Nephron (organoid): Measurements from ENCODE around the gene TUBGCP2.
A peak's percentile ranks its signal among the peaks of the same experiment; 100 is the strongest.
"Not testable (repeated sequence)": the region's sequence is repeated elsewhere in the genome, so short reads cannot be mapped to it uniquely, and the experiment has no call there.

Experiments used
- H3K27ac Mint-ChIP-seq, 3 experiments: 2 replicates each; pipeline ENCODE4 v1.8.0; 2020; ENCODE audit warnings: mixed read lengths in 3 of 3, mild to moderate bottlenecking in 2 of 3, moderate library complexity in 1 of 3
- H3K27me3 Mint-ChIP-seq: 2 replicates; pipeline ENCODE4 v1.8.0; 2021; ENCODE audit warnings: low read depth, mild to moderate bottlenecking, moderate library complexity, mixed read lengths
- H3K36me3 Mint-ChIP-seq: 2 replicates; pipeline ENCODE4 v1.8.0; 2020; ENCODE audit warnings: low read depth, mixed read lengths
- H3K4me1 Mint-ChIP-seq: 2 replicates; pipeline ENCODE4 v1.8.0; 2020; ENCODE audit warnings: mixed read lengths
- H3K4me3 Mint-ChIP-seq, 3 experiments: 2 replicates each; pipeline ENCODE4 v1.8.0; 2020; ENCODE audit warnings: mild to moderate bottlenecking in 3 of 3, mixed read lengths in 3 of 3, moderate library complexity in 2 of 3
- H3K9me3 Mint-ChIP-seq: 2 replicates; pipeline ENCODE4 v1.8.0; 2020; ENCODE audit warnings: mixed read lengths
- CTCF ChIP-seq, 3 experiments: fragments of 200-600 bp; sonication (generic); IDR thresholded peaks; one replicate each; pipeline ENCODE4 v1.5.0; 2021; ENCODE audit warnings: antibody characterized with exemption in 3 of 3; ENCODE audit not compliant: unreplicated experiment in 3 of 3

TUBGCP2 gene

GRCh38 chr10:133324198-133324792, 15.6 kb upstream of the TUBGCP2 start:
- no peak for TF ChIP-seq CTCF (IDR thresholded peaks at IDR 0.05; ENCODE audit: unreplicated experiment in 3 of 3)
- H3K36me3 Mint-ChIP-seq = no peaks in the 10 kb centered on the region
- peaks cover 5% of the 10 kb centered on the region for H3K9me3 Mint-ChIP-seq
- H3K27ac Mint-ChIP-seq = no peak overlapping the region
- peaks cover 11% of the 10 kb centered on the region for H3K4me1 Mint-ChIP-seq
- H3K4me3 Mint-ChIP-seq = peak overlapping the region in 2 of 3 experiments; percentile 23 to 52
- peaks cover 57% of the 10 kb centered on the region for H3K27me3 Mint-ChIP-seq

DNA sequence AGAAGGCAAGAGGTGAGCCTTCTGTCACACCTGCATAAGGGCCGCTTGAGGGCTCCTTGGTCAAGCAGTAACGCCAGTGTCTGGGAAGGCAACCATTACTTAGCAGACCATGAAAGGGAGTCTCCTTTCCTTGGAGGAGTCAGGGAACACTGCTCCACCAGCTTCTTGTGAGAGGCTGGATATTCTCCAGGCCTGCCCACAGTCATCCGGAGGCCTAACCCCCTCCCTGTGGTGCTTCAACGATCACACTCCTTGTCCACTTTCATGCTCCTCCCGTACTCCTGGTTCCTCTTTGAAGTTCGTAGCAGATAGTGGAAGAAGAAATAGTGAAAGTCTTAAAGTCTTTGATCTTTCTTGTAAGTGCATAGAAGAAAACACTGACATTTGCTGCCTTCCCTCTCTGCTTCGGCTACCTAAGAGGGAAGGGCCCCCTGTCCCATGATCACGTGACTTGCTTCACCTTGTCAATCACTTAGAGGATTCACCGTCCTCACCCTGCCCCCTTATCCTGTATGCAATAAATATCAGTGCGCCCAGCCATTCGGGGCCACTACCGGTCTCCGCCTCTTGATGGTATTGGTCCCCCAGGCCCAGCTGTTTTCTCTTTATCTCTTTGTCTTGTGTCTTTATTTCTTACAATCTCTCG, 13.5 kb upstream of the TUBGCP2 start:
- Mint-ChIP-seq H3K27ac (peak overlapping the region in 1 of 3 experiments; percentile 63), H3K4me3 (peak overlapping the region in 1 of 3 experiments; percentile 45), H3K27me3 (peaks cover 41% of the 10 kb centered on the region)
- H3K9me3 Mint-ChIP-seq, H3K36me3 Mint-ChIP-seq, H3K4me1 Mint-ChIP-seq: not testable (repeated sequence)

DNA sequence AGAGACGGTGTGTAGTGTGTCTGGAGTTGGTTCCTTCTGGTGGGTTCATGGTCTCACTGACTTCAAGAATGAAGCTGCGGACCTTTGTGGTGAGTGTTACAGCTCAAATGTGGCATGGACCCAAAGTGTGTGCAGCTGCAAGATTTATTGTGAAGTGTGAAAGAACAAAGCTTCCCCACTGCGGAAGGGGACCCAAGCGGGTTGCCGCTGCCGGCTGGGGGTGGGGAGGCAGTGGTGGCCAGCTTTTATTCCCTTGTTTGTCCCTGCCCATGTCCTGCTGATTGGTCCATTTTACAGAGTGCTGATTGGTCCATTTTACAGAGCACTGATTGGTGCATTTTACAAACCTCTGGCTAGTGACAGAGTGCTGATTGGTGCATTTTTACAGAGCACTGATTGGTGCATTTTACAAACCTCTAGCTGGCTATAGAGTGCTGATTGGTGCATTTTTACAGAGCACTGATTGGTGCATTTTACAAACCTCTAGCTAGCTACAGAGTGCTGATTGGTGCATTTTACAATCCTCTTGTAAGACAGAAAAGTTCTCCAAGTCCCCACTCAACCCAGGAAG, 12.3 kb upstream of the TUBGCP2 start:
- H3K27ac Mint-ChIP-seq, H3K4me1 Mint-ChIP-seq, H3K4me3 Mint-ChIP-seq, H3K36me3 Mint-ChIP-seq, H3K9me3 Mint-ChIP-seq: not testable (repeated sequence)
- peaks cover 33% of the 10 kb centered on the region for H3K27me3 Mint-ChIP-seq

GRCh38 chr10:133318494-133319127, 9.9 kb upstream of the TUBGCP2 start:
- Mint-ChIP-seq H3K4me3 (peak overlapping the region in 2 of 3 experiments; percentile 32 to 39), H3K36me3 (no peaks in the 10 kb centered on the region), H3K9me3 (peaks cover 5% of the 10 kb centered on the region), H3K27me3 (peaks cover 27% of the 10 kb centered on the region), H3K4me1 (peaks cover 19% of the 10 kb centered on the region), H3K27ac (no peak overlapping the region)
- TF ChIP-seq CTCF (IDR thresholded peaks at IDR 0.05; ENCODE audit: unreplicated experiment in 3 of 3) = peak; percentile 67 to 80 (median 74)

DNA sequence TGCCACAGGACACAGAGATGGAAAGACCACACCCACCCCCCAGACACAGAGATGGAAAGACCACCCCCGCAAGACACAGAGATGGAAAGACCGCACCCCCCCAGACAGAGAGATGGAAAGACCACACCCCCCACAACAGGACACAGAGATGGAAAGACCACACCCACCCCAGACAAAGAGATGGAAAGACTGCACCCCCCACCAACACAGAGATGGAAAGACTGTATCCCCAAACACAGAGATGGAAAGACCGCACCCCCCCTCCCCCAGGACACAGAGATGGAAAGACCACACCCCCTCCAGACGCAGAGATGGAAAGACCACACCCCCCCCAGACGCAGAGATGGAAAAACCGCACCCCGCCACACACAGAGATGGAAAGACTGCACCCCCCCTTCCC, 8.1 kb upstream of the TUBGCP2 start:
- Mint-ChIP-seq H3K4me3 (peak overlapping the region in 1 of 3 experiments; percentile 60), H3K36me3 (peaks cover 6% of the 10 kb centered on the region), H3K9me3 (peaks cover 5% of the 10 kb centered on the region), H3K27me3 (peaks cover 18% of the 10 kb centered on the region), H3K4me1 (peaks cover 19% of the 10 kb centered on the region), H3K27ac (no peak overlapping the region)
- TF ChIP-seq CTCF (IDR thresholded peaks at IDR 0.05; ENCODE audit: unreplicated experiment in 3 of 3) = no peak

DNA sequence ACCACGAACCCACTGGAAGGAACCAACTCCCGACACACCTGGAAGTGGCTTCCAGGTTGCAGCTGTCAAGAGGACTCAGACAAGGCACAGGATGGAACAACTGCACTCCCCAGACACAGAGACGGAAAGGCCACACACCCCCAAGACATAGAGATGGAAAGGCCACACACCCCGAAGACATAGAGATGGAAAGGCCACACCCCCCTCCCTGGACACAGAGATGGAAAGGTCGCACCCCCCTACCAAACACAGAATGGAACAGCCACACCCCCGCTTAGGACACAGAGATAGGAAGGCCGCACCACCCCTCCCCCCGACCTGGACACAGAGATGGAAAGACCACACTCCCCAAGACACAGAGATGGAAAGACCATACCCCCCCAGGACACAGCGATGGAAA, 7.6 kb upstream of the TUBGCP2 start:
- H3K4me3 Mint-ChIP-seq = peak overlapping the region in 1 of 3 experiments; percentile 60
- peaks cover 18% of the 10 kb centered on the region for H3K27me3 Mint-ChIP-seq
- H3K9me3 Mint-ChIP-seq = peaks cover 5% of the 10 kb centered on the region
- H3K27ac Mint-ChIP-seq = no peak overlapping the region
- peaks cover 19% of the 10 kb centered on the region for H3K4me1 Mint-ChIP-seq
- peaks cover 10% of the 10 kb centered on the region for H3K36me3 Mint-ChIP-seq
- no peak for TF ChIP-seq CTCF (IDR thresholded peaks at IDR 0.05; ENCODE audit: unreplicated experiment in 3 of 3)
